Testis (tissue), 3 donors: Measurements from ENCODE around the gene HS3ST3A1. TPM values are rescaled to one million over a fixed set of nuclear protein-coding genes. Genes with fewer than 3 reads are reported as not detected.

ENCODE experiments used
- DNase-seq: peaks from one replicate; pipeline ENCODE4 v3.0.0-alpha.2; 2019
- H3K27ac ChIP-seq, 2 donors: fragments of 200-600 bp; sonication (generic); one replicate each; pipeline ENCODE4 v1.5.1; 2019
- H3K27me3 ChIP-seq: fragments of 200-600 bp; sonication (generic); one replicate; pipeline ENCODE4 v1.5.1; 2019
- H3K36me3 ChIP-seq: fragments of 200-600 bp; sonication (generic); one replicate; pipeline ENCODE4 v1.5.1; 2017; ENCODE audit warnings: low read depth; ENCODE audit errors: missing control alignments
- H3K4me1 ChIP-seq: fragments of 200-600 bp; sonication (generic); one replicate; pipeline ENCODE4 v1.5.1; 2019
- H3K4me3 ChIP-seq, 2 donors: fragments of 200-600 bp; sonication (generic); one replicate each; pipeline ENCODE4 v1.5.1; 2017 to 2019
- H3K9me3 ChIP-seq: fragments of 200-600 bp; sonication (generic); one replicate; pipeline ENCODE4 v1.5.1; 2017
- CTCF ChIP-seq, 3 experiments: fragments of 450-650 bp in 2 of 3; fragments of 200-600 bp in 1 of 3; sonication (generic) in 1 of 3; IDR thresholded peaks; one replicate each; pipeline ENCODE4 v1.5.1; 2016 to 2019; ENCODE audit warnings: antibody characterized with exemption in 3 of 3, mild to moderate bottlenecking in 2 of 3, moderate library complexity in 1 of 3
- POLR2A ChIP-seq: fragments of 450-650 bp; IDR thresholded peaks from one replicate; pipeline ENCODE4 v1.6.1; 2017; ENCODE audit warnings: antibody characterized with exemption, mild to moderate bottlenecking, moderate library complexity
- WGBS, 2 donors: methylation state at CpG; one replicate each; pipeline ENCODE4 v1.1.5; 2018; 5-methylcytosine and 5-hydroxymethylcytosine counted together
- intact Hi-C: fragments of 100-400 bp; cut with DNase I; formaldehyde crosslinking; loops from one replicate; pipeline ENCODE4 v1.15.1; 2023; ENCODE audit warnings: low total_unique reads
- polyA plus RNA-seq: library from polyadenylated mRNA; stranded (reverse); fragments of 350-450 nt; fragmentation: Illumina TruSeq; extraction: RNeasy Lipid Tissue Mini Kit (QIAGEN cat#74804); gene quantifications from one replicate; pipeline ENCODE4 v1.2.3, GENCODE V29; 2014; ENCODE audit warnings: low read depth, low replicate concordance; ENCODE audit not compliant: insufficient read depth
- total RNA-seq, 2 donors: library from RNA; depleted of rRNA; stranded (reverse); fragments of >200 nt; gene quantifications; one replicate each; pipeline ENCODE4 v1.2.3, GENCODE V29; 2016

HS3ST3A1 gene
- total and polyA plus RNA-seq, 3 donors from 2014 or later = 3.9 to 5.9 (median 5.8) TPM

GRCh38 chr17:13594310-13594709 lies 7.4 kb downstream of the HS3ST3A1 start:
- Histone ChIP-seq H3K9me3 (no peaks in the 10 kb centered on the region), H3K27me3 (no peaks in the 10 kb centered on the region), H3K4me3 (no peak overlapping the region), H3K4me1 (no peaks in the 10 kb centered on the region), H3K36me3 (no peaks in the 10 kb centered on the region), H3K27ac (no peak overlapping the region)
- intact Hi-C loops = loop anchor here (10.0 kb wide), 1 partner anchor 710 kb away; the partner anchor contains the start of gene HS3ST3B1
- TF ChIP-seq CTCF (IDR thresholded peaks at IDR 0.05) (no peak), POLR2A (no peak)
- DNase-seq = no peak
- WGBS, 2 donors = 86 to 88% methylated on average over 5 of the region's 5 CpGs

DNA sequence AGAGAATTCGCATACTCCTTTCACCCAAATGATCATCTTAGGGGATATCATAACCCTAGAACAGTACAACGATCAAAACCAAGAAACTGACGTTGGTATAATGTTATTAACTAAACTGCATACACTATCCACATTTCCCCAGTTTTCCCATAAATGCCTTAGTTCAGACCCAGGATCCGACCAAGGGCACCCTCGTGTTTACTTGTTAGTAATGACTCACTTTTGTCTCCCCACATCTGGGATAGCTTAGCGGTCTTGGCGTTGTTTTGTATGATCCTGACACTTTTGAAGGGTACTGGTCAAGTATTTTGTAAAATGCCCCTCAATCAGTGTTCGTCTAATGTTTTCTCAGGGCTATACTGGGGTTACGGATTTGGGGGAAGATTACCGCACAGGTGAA lies 8.0 kb downstream of the HS3ST3A1 start:
- H3K4me3 ChIP-seq = no peak overlapping the region
- H3K27me3 ChIP-seq = no peaks in the 10 kb centered on the region
- no peaks in the 10 kb centered on the region for H3K36me3 ChIP-seq
- intact Hi-C loops = loop anchor here (10.0 kb wide), 1 partner anchor 711 kb away; the partner anchor contains the start of gene HS3ST3B1
- H3K4me1 ChIP-seq = no peaks in the 10 kb centered on the region
- no peak for DNase-seq
- no peak for TF ChIP-seq POLR2A
- no peak for TF ChIP-seq CTCF (IDR thresholded peaks at IDR 0.05)
- WGBS, 2 donors = 89% methylated on average over 10 of the region's 10 CpGs
- no peak overlapping the region for H3K27ac ChIP-seq
- H3K9me3 ChIP-seq = no peaks in the 10 kb centered on the region

- no peak for TF ChIP-seq CTCF (IDR thresholded peaks at IDR 0.05)
- no peak for TF ChIP-seq POLR2A
- no peak for DNase-seq
- Histone ChIP-seq H3K4me1 (no peaks in the 10 kb centered on the region), H3K4me3 (no peak overlapping the region), H3K9me3 (no peaks in the 10 kb centered on the region), H3K36me3 (no peaks in the 10 kb centered on the region), H3K27me3 (no peaks in the 10 kb centered on the region), H3K27ac (no peak overlapping the region)
- intact Hi-C loops = loop anchor here (10.0 kb wide), 1 partner anchor 712 kb away; the partner anchor contains the start of gene HS3ST3B1
- WGBS, 2 donors = 75 to 81% methylated on average over 10 of the region's 10 CpGs
Measured at GRCh38 chr17:13593021-13593751, 8.5 kb downstream of the HS3ST3A1 start.

DNA sequence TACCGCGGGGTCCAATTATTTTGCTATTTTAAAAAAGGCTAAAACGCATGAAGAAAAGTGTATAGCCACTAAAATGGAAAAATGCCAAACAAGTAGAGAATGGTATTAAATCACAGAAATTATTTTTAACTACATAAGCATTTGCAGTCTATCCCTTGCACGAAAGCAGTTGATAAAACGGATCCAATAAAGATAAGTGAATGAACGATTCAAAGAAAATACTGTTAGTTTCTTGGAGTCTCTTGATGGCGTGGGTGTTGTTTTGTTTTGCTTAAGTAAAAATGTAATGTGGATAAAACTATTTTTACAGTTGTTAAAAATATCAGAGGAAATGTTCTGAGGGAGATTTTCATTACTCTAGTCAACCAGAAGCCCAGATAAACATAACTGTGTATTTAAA lies 9.3 kb downstream of the HS3ST3A1 start:
- Histone ChIP-seq H3K4me3 (no peak overlapping the region), H3K27me3 (no peaks in the 10 kb centered on the region), H3K36me3 (no peaks in the 10 kb centered on the region), H3K9me3 (no peaks in the 10 kb centered on the region), H3K27ac (no peak overlapping the region), H3K4me1 (no peaks in the 10 kb centered on the region)
- TF ChIP-seq CTCF (IDR thresholded peaks at IDR 0.05) (no peak), POLR2A (no peak)
- no peak for DNase-seq
- 47 to 54% methylated on average over 7 of the region's 7 CpGs for WGBS, 2 donors
- intact Hi-C loops = loop anchor here (10.0 kb wide), 1 partner anchor 712 kb away; the partner anchor contains the start of gene HS3ST3B1

DNA sequence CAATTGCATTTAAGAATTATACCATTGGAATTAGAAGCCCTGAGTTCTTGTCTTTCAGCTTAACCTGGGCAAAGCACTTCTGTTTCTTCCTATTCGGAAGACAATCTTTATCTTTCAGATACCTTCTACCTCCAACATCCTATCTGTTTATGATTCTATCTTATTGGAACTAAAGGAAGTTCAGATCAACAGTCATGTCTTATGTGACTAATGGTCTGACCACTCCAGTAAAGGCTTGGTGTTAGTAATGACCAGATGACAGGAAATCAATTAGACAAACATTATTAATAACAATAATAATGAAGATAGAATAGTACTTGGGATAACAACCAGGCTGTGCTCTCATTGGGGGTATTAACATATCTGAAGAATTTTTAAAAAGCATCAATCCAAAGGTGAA lies 11.3 kb downstream of the HS3ST3A1 start:
- Histone ChIP-seq H3K27me3 (no peaks in the 10 kb centered on the region), H3K27ac (no peak overlapping the region), H3K4me1 (no peaks in the 10 kb centered on the region), H3K4me3 (no peak overlapping the region), H3K36me3 (no peaks in the 10 kb centered on the region), H3K9me3 (no peaks in the 10 kb centered on the region)
- intact Hi-C loops = loop anchor here (10.0 kb wide), 1 partner anchor 714 kb away; the partner anchor contains the start of gene HS3ST3B1
- DNase-seq = no peak
- TF ChIP-seq POLR2A (no peak), CTCF (IDR thresholded peaks at IDR 0.05) (no peak)
- 96 to 100% methylated on average over 1 of the region's 1 CpG for WGBS, 2 donors
